GM12878 (cell line): Measurements from ENCODE around the gene NPAS2. TPM values are rescaled to one million over a fixed set of nuclear protein-coding genes. Genes with fewer than 3 reads are reported as not detected.

ENCODE experiments used
- ATAC-seq: fragments of 200-7000 bp; cut with Tn5 transposase; 3 replicates; pipeline ENCODE4 v1.9.1; 2020; ENCODE audit warnings: mild to moderate bottlenecking, moderate library complexity
- BruUV-seq: library from RNA; stranded (reverse); fragments of 400-500 nt; replicated peaks from 2 replicates; lab custom pipeline; 2021; lab: Mats Ljungman, UMichigan
- CTCF ChIA-PET: fragments of 300-600 bp; sonication (Branson Sonifier 250); formaldehyde crosslinking; extraction: SDS; loops from one replicate; lab custom pipeline; 2021; ENCODE audit warnings: inconsistent platforms; lab: Yijun Ruan, JAX
- POLR2A ChIA-PET: fragments of 350-600 bp; formaldehyde crosslinking; extraction: SDS; loops from one replicate; lab custom pipeline; 2021; ENCODE audit warnings: inconsistent platforms; lab: Charles Lee
- RAD21 ChIA-PET: fragments of 300-600 bp; sonication (Branson Sonifier 250); formaldehyde crosslinking; loops from one replicate; lab custom pipeline; 2023; ENCODE audit warnings: antibody characterized with exemption; ENCODE audit not compliant: unreplicated experiment; lab: Charles Lee
- SMC1A ChIA-PET: fragments of 300-600 bp; sonication (Branson Sonifier 250); formaldehyde crosslinking; loops from one replicate; lab custom pipeline; 2023; ENCODE audit not compliant: unreplicated experiment, uncharacterized antibody; lab: Charles Lee
- DNase-seq: peaks from one replicate; pipeline ENCODE4 v3.0.0-alpha.2; 2011; ENCODE audit warnings: low read depth, low spot score
- FAIRE-seq: peaks from 3 replicates; lab custom pipeline; 2011; peaks lifted over from hg19 to GRCh38; lab: Jason Lieb, UNC
- H2AFZ ChIP-seq: 2 replicates; pipeline ENCODE4 v1.6.0; 2011; ENCODE audit warnings: low read depth, low read length, control low read depth; ENCODE audit not compliant: control insufficient read depth
- H3K27ac ChIP-seq: 2 replicates; pipeline ENCODE4 v1.5.1; 2011; ENCODE audit warnings: control low read depth; ENCODE audit not compliant: control insufficient read depth, insufficient read depth
- H3K27me3 ChIP-seq, 2 experiments: replicated peaks in 1 of 2; 2 replicates each; pipeline versions ENCODE4 v1.6.0 to v1.6.1; 2011; ENCODE audit warnings: low read length in 1 of 2; ENCODE audit not compliant: control insufficient read depth in 2 of 2, insufficient read depth in 2 of 2
- H3K36me3 ChIP-seq, 2 experiments: 2 replicates each; pipeline ENCODE4 v1.5.1; 2011; ENCODE audit warnings: low read length in 1 of 2; ENCODE audit not compliant: control insufficient read depth in 2 of 2, insufficient read depth in 2 of 2
- H3K4me1 ChIP-seq: 2 replicates; pipeline ENCODE4 v1.6.1; 2011; ENCODE audit warnings: mild to moderate bottlenecking, low read length, moderate library complexity, mixed read lengths; ENCODE audit not compliant: control insufficient read depth, insufficient read depth
- H3K4me2 ChIP-seq: 2 replicates; pipeline ENCODE4 v1.6.0; 2011; ENCODE audit warnings: control low read depth; ENCODE audit not compliant: control insufficient read depth, insufficient read depth
- H3K4me3 ChIP-seq: fragments of 200-600 bp; sonication (generic); 2 replicates; pipeline ENCODE4 v1.5.1; 2016
- H3K79me2 ChIP-seq: 2 replicates; pipeline ENCODE4 v1.6.0; 2011; ENCODE audit warnings: low read length; ENCODE audit not compliant: control insufficient read depth, insufficient read depth
- H3K9ac ChIP-seq: 2 replicates; pipeline ENCODE4 v1.8.0; 2011; ENCODE audit warnings: low read length, control low read depth, mixed read lengths; ENCODE audit not compliant: control insufficient read depth, insufficient read depth
- H3K9me3 ChIP-seq: replicated peaks from 3 replicates; pipeline ENCODE4 v1.5.1; 2011; ENCODE audit warnings: mild to moderate bottlenecking, low read length; ENCODE audit not compliant: control insufficient read depth, insufficient read depth
- H4K20me1 ChIP-seq: 2 replicates; pipeline ENCODE4 v1.6.0; 2011; ENCODE audit not compliant: control insufficient read depth, insufficient read depth
- BRCA1 ChIP-seq: IDR thresholded peaks from 2 replicates; pipeline ENCODE4 v1.6.1; 2011; ENCODE audit warnings: low read depth, low read length, improper control_type of control experiment
- CEBPB ChIP-seq, 2 experiments: fragments of 150-350 bp in 1 of 2; IDR thresholded peaks; 2 replicates each; pipeline ENCODE4 v1.6.1; 2012 to 2014; ENCODE audit warnings: low read depth in 2 of 2, low read length in 2 of 2, borderline replicate concordance in 1 of 2, inconsistent platforms in 1 of 2
- CHD4 ChIP-seq: fragments of 200-600 bp; sonication (generic); IDR thresholded peaks from 2 replicates; pipeline ENCODE4 v1.6.1; 2016; ENCODE audit warnings: mild to moderate bottlenecking
- LARP7 ChIP-seq: fragments of 450-650 bp; IDR thresholded peaks from 2 replicates; pipeline ENCODE4 v1.6.1; 2017; ENCODE audit warnings: mild to moderate bottlenecking
- NBN ChIP-seq: fragments of 450-650 bp; IDR thresholded peaks from 2 replicates; pipeline ENCODE4 v1.6.1; 2016
- PML ChIP-seq: IDR thresholded peaks from 2 replicates; pipeline ENCODE4 v1.6.1; 2012; ENCODE audit warnings: low read length, inconsistent platforms
- POU2F2 ChIP-seq: IDR thresholded peaks from 3 replicates; pipeline ENCODE4 v1.6.1; 2011; ENCODE audit warnings: low read depth, mild to moderate bottlenecking, low read length, borderline replicate concordance
- SP1 ChIP-seq: IDR thresholded peaks from one replicate; pipeline ENCODE4 v1.6.1; 2011; ENCODE audit warnings: low read depth, low read length
- ZNF207 ChIP-seq: fragments of 450-650 bp; IDR thresholded peaks from 2 replicates; pipeline ENCODE4 v1.6.1; 2014; ENCODE audit warnings: antibody characterized with exemption, mild to moderate bottlenecking, borderline replicate concordance
- WGBS: methylation state at CpG from one replicate; pipeline ENCODE4 v1.1.6; 2016; ENCODE audit warnings: low lambda C conversion rate; ENCODE audit not compliant: insufficient replicate concordance, insufficient coverage; ENCODE audit errors: missing lambda C conversion rate; 5-methylcytosine and 5-hydroxymethylcytosine counted together
- in situ Hi-C: fragments of 300-500 bp; cut with MboI; formaldehyde crosslinking; loops from 9 replicates; pipeline ENCODE4 v1.14.3; 2018; ENCODE audit warnings: mixed read lengths
- intact Hi-C: fragments of 100-400 bp; cut with micrococcal nuclease; formaldehyde crosslinking; loops from one replicate; pipeline ENCODE4 v1.14.2; 2022; ENCODE audit not compliant: unreplicated experiment
- polyA plus RNA-seq, 11 experiments: library from polyadenylated mRNA; depleted of rRNA in 4 of 11; unstranded in 6 of 11; stranded (reverse) in 5 of 11; fragments of >200 nt; fragmentation: Nextera tagmentation in 4 of 11; fragmentation: Illumina TruSeq in 1 of 11; extraction: Ambion mirVana in 4 of 11; extraction: Trizol in 1 of 11; gene quantifications; 1 replicate in 1 of 11; 2 replicates in 10 of 11; pipeline versions ENCODE4 v1.2.1 to v1.2.3, GENCODE V29; 2011 to 2016; ENCODE audit warnings: inconsistent platforms in 2 of 11, missing spikeins in 2 of 11, low read depth in 1 of 11
- total RNA-seq, 4 experiments: library from RNA; depleted of rRNA in 3 of 4; stranded (reverse); fragments of >200 nt in 3 of 4; fragmentation: Illumina TruSeq in 1 of 4; extraction: Trizol in 1 of 4; gene quantifications; 2 replicates each; pipeline versions ENCODE4 v1.2.1 to v1.2.3, GENCODE V29; 2013 to 2021
- TF ChIP-seq, protein P1 (sequence below): IDR thresholded peaks from 2 replicates; pipeline ENCODE4 v1.6.1; 2012; ENCODE audit warnings: improper control_type of control experiment, low read depth, low read length; ENCODE audit not compliant: insufficient replicate concordance
- TF ChIP-seq, protein P2 (sequence below): fragments of 450-650 bp; IDR thresholded peaks from 2 replicates; pipeline ENCODE4 v1.6.1; 2014; ENCODE audit warnings: mild to moderate bottlenecking
- TF ChIP-seq, protein P3 (sequence below): fragments of 450-650 bp; IDR thresholded peaks from 2 replicates; pipeline ENCODE4 v1.6.1; 2017; ENCODE audit warnings: mild to moderate bottlenecking, low read depth, inconsistent platforms; ENCODE audit not compliant: poor library complexity, severe bottlenecking

The NPAS2 gene
- total and polyA plus RNA-seq, 10 of the 15 experiments (the other 5 are each of a cell fraction or from before 2014, with no cell fraction given): 0.08 TPM; not detected in 9

DNA sequence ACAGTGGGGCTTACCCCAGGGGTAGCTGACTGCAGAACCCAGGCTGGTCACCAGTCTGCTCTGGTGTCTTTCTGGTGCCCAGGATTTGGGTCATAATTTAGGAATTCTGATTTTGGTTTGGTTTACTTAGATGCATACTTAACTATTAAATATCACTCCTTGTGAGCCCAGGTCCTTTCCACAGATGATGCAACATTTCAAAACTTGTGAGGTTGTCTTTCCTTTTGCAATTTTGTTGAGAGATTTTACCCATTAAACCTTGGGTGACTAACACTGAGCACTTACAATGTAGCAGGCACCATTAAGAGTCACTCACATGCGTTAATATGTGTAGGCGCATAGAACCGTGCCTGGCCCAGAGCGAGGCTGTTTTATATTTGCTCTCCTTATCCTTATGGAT lies 120.3 kb downstream of the NPAS2 start:
- WGBS: 63% methylated on average over 4 of the region's 4 CpGs
- in situ Hi-C loops: no loop called here
- POLR2A ChIA-PET: no interaction called here
- H3K27ac ChIP-seq: no peak overlapping the region
- ATAC-seq (no peak), FAIRE-seq (no peak), DNase-seq (no peak)
- CTCF ChIA-PET: no interaction called here
- no TSS peak for BruUV-seq
- H3K79me2 ChIP-seq: no peaks in the 10 kb centered on the region
- H3K4me2 ChIP-seq: no peak overlapping the region
- no peak for TF ChIP-seq POU2F2
- no peak for TF ChIP-seq LARP7
- TF ChIP-seq ZNF207: no peak
- TF ChIP-seq, protein P1, sequence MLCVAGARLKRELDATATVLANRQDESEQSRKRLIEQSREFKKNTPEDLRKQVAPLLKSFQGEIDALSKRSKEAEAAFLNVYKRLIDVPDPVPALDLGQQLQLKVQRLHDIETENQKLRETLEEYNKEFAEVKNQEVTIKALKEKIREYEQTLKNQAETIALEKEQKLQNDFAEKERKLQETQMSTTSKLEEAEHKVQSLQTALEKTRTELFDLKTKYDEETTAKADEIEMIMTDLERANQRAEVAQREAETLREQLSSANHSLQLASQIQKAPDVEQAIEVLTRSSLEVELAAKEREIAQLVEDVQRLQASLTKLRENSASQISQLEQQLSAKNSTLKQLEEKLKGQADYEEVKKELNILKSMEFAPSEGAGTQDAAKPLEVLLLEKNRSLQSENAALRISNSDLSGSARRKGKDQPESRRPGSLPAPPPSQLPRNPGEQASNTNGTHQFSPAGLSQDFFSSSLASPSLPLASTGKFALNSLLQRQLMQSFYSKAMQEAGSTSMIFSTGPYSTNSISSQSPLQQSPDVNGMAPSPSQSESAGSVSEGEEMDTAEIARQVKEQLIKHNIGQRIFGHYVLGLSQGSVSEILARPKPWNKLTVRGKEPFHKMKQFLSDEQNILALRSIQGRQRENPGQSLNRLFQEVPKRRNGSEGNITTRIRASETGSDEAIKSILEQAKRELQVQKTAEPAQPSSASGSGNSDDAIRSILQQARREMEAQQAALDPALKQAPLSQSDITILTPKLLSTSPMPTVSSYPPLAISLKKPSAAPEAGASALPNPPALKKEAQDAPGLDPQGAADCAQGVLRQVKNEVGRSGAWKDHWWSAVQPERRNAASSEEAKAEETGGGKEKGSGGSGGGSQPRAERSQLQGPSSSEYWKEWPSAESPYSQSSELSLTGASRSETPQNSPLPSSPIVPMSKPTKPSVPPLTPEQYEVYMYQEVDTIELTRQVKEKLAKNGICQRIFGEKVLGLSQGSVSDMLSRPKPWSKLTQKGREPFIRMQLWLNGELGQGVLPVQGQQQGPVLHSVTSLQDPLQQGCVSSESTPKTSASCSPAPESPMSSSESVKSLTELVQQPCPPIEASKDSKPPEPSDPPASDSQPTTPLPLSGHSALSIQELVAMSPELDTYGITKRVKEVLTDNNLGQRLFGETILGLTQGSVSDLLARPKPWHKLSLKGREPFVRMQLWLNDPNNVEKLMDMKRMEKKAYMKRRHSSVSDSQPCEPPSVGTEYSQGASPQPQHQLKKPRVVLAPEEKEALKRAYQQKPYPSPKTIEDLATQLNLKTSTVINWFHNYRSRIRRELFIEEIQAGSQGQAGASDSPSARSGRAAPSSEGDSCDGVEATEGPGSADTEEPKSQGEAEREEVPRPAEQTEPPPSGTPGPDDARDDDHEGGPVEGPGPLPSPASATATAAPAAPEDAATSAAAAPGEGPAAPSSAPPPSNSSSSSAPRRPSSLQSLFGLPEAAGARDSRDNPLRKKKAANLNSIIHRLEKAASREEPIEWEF: no peak
- TF ChIP-seq, protein P2, sequence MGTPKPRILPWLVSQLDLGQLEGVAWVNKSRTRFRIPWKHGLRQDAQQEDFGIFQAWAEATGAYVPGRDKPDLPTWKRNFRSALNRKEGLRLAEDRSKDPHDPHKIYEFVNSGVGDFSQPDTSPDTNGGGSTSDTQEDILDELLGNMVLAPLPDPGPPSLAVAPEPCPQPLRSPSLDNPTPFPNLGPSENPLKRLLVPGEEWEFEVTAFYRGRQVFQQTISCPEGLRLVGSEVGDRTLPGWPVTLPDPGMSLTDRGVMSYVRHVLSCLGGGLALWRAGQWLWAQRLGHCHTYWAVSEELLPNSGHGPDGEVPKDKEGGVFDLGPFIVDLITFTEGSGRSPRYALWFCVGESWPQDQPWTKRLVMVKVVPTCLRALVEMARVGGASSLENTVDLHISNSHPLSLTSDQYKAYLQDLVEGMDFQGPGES: no peak
- TF ChIP-seq CHD4: no peak
- no peak for TF ChIP-seq SP1
- no peak for TF ChIP-seq PML
- no peak for TF ChIP-seq BRCA1
- no peak for TF ChIP-seq NBN
- TF ChIP-seq CEBPB (IDR thresholded peaks at IDR 0.05; ENCODE audit: borderline replicate concordance in 1 of 2, low read depth in 2 of 2, low read length in 2 of 2): no peak
- TF ChIP-seq, protein P3, sequence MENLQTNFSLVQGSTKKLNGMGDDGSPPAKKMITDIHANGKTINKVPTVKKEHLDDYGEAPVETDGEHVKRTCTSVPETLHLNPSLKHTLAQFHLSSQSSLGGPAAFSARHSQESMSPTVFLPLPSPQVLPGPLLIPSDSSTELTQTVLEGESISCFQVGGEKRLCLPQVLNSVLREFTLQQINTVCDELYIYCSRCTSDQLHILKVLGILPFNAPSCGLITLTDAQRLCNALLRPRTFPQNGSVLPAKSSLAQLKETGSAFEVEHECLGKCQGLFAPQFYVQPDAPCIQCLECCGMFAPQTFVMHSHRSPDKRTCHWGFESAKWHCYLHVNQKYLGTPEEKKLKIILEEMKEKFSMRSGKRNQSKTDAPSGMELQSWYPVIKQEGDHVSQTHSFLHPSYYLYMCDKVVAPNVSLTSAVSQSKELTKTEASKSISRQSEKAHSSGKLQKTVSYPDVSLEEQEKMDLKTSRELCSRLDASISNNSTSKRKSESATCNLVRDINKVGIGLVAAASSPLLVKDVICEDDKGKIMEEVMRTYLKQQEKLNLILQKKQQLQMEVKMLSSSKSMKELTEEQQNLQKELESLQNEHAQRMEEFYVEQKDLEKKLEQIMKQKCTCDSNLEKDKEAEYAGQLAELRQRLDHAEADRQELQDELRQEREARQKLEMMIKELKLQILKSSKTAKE: no peak
- intact Hi-C loops: no loop called here
- H3K9ac ChIP-seq: no peak overlapping the region
- H3K9me3 ChIP-seq: no peaks in the 10 kb centered on the region
- RAD21 ChIA-PET: interaction anchor here (1.2 kb wide), 1 partner anchor 16 kb away, joined by 3 read pairs; no protein-coding TSS in a partner anchor
- no peaks in the 10 kb centered on the region for H3K4me1 ChIP-seq
- SMC1A ChIA-PET: no interaction called here
- H4K20me1 ChIP-seq: no peaks in the 10 kb centered on the region
- no peaks in the 10 kb centered on the region for H3K36me3 ChIP-seq
- no peaks in the 10 kb centered on the region for H3K27me3 ChIP-seq
- H3K4me3 ChIP-seq: no peak overlapping the region
- H2AFZ ChIP-seq: no peak overlapping the region
